Ectodermal cell (in vitro differentiated cells): ENCODE data around the gene SIRPB2.

ENCODE experiments used
- H3K27ac ChIP-seq: 2 replicates; pipeline ENCODE4 v1.7.0; 2013; ENCODE audit warnings: mild to moderate bottlenecking, low read depth, low read length; ENCODE audit not compliant: insufficient read depth, poor library complexity, severe bottlenecking
- H3K27me3 ChIP-seq: 2 replicates; pipeline ENCODE4 v1.7.0; 2013; ENCODE audit warnings: mild to moderate bottlenecking, low read length; ENCODE audit not compliant: insufficient read depth, control insufficient read depth, poor library complexity, severe bottlenecking
- H3K36me3 ChIP-seq: one replicate; pipeline ENCODE4 v1.7.0; 2013; ENCODE audit warnings: low read length; ENCODE audit not compliant: control insufficient read depth, insufficient read depth
- H3K4me1 ChIP-seq: one replicate; pipeline ENCODE4 v1.7.0; 2013; ENCODE audit warnings: low read length; ENCODE audit not compliant: control insufficient read depth, insufficient read depth
- H3K4me3 ChIP-seq: 2 replicates; pipeline ENCODE4 v1.7.0; 2013; ENCODE audit warnings: low read depth, low read length, control low read depth; ENCODE audit not compliant: insufficient read depth
- H3K9me3 ChIP-seq: 2 replicates; pipeline ENCODE4 v1.7.0; 2013; ENCODE audit warnings: mild to moderate bottlenecking, low read length, moderate library complexity; ENCODE audit not compliant: control insufficient read depth
- WGBS, 2 experiments: methylation state at CpG; one replicate each; pipeline ENCODE4 v1.1.7; 2013; ENCODE audit warnings: missing lambda C conversion rate in 2 of 2; 5-methylcytosine and 5-hydroxymethylcytosine counted together

The SIRPB2 gene

GRCh38 chr20:1462834-1463233 lies 28.4 kb downstream of the SIRPB2 start:
- Histone ChIP-seq H3K4me1 (peaks cover 8% of the 10 kb centered on the region), H3K4me3 (no peak overlapping the region), H3K9me3 (no peaks in the 10 kb centered on the region), H3K36me3 (peaks cover 6% of the 10 kb centered on the region), H3K27ac (no peak overlapping the region), H3K27me3 (no peaks in the 10 kb centered on the region)
- WGBS, 2 experiments = 92 to 96% methylated on average over 3 of the region's 3 CpGs

GRCh38 chr20:1462001-1462400 lies 29.2 kb downstream of the SIRPB2 start:
- no peak overlapping the region for H3K27ac ChIP-seq
- peaks cover 10% of the 10 kb centered on the region for H3K36me3 ChIP-seq
- WGBS, 2 experiments = 96 to 99% methylated on average over 2 to 3 of the region's 3 CpGs
- H3K4me3 ChIP-seq = no peak overlapping the region
- peaks cover 8% of the 10 kb centered on the region for H3K4me1 ChIP-seq
- H3K27me3 ChIP-seq = no peaks in the 10 kb centered on the region
- H3K9me3 ChIP-seq = no peaks in the 10 kb centered on the region

GRCh38 chr20:1460275-1460674 lies 30.9 kb downstream of the SIRPB2 start:
- peaks cover 18% of the 10 kb centered on the region for H3K36me3 ChIP-seq
- no peak overlapping the region for H3K27ac ChIP-seq
- no peaks in the 10 kb centered on the region for H3K27me3 ChIP-seq
- no peaks in the 10 kb centered on the region for H3K9me3 ChIP-seq
- WGBS, 2 experiments = 95 to 97% methylated on average over 2 of the region's 2 CpGs
- H3K4me3 ChIP-seq = no peak overlapping the region
- peaks cover 2% of the 10 kb centered on the region for H3K4me1 ChIP-seq

- H3K27me3 ChIP-seq = no peaks in the 10 kb centered on the region
- no peaks in the 10 kb centered on the region for H3K4me1 ChIP-seq
- peaks cover 26% of the 10 kb centered on the region for H3K36me3 ChIP-seq
- no peak overlapping the region for H3K4me3 ChIP-seq
- no peak overlapping the region for H3K27ac ChIP-seq
- H3K9me3 ChIP-seq = no peaks in the 10 kb centered on the region
- WGBS, 2 experiments = 95 to 100% methylated on average over 1 of the region's 2 CpGs
Observed at GRCh38 chr20:1457992-1458391, 33.2 kb downstream of the SIRPB2 start.

GRCh38 chr20:1456300-1456699 lies 34.9 kb downstream of the SIRPB2 start:
- Histone ChIP-seq H3K9me3 (no peaks in the 10 kb centered on the region), H3K27ac (no peak overlapping the region), H3K27me3 (no peaks in the 10 kb centered on the region), H3K4me1 (no peaks in the 10 kb centered on the region), H3K36me3 (peaks cover 43% of the 10 kb centered on the region), H3K4me3 (no peak overlapping the region)
- 88 to 94% methylated on average over 4 to 5 of the region's 5 CpGs for WGBS, 2 experiments

GRCh38 chr20:1450926-1451491 lies 40.2 kb downstream of the SIRPB2 start:
- Histone ChIP-seq H3K9me3 (no peaks in the 10 kb centered on the region), H3K4me1 (no peaks in the 10 kb centered on the region), H3K27me3 (no peaks in the 10 kb centered on the region), H3K4me3 (no peak overlapping the region), H3K27ac (no peak overlapping the region), H3K36me3 (peaks cover 55% of the 10 kb centered on the region)

- no peak overlapping the region for H3K27ac ChIP-seq
Observed at GRCh38 chr20:1449370-1449769, 41.9 kb downstream of the SIRPB2 start.

GRCh38 chr20:1448081-1448620 lies 43.1 kb downstream of the SIRPB2 start:
- peaks cover 71% of the 10 kb centered on the region for H3K36me3 ChIP-seq
- no peak overlapping the region for H3K27ac ChIP-seq
- WGBS, 2 experiments = 94 to 95% methylated on average over 4 of the region's 4 CpGs
- H3K4me3 ChIP-seq = no peak overlapping the region
- no peaks in the 10 kb centered on the region for H3K4me1 ChIP-seq
- no peaks in the 10 kb centered on the region for H3K27me3 ChIP-seq
- no peaks in the 10 kb centered on the region for H3K9me3 ChIP-seq

More at GRCh38 chr20:1449370-1449769, 41.9 kb downstream of the SIRPB2 start:
- Histone ChIP-seq H3K4me3 (no peak overlapping the region), H3K27me3 (no peaks in the 10 kb centered on the region), H3K4me1 (no peaks in the 10 kb centered on the region), H3K9me3 (no peaks in the 10 kb centered on the region), H3K36me3 (peaks cover 69% of the 10 kb centered on the region)
- 99% methylated on average over 6 of the region's 6 CpGs for WGBS, 2 experiments

- Histone ChIP-seq H3K4me3 (no peak overlapping the region), H3K27ac (no peak overlapping the region), H3K27me3 (no peaks in the 10 kb centered on the region), H3K9me3 (no peaks in the 10 kb centered on the region), H3K36me3 (peaks cover 60% of the 10 kb centered on the region), H3K4me1 (no peaks in the 10 kb centered on the region)
- 93 to 95% methylated on average over 1 of the region's 1 CpG for WGBS, 2 experiments
Observed at GRCh38 chr20:1446536-1446935, 44.7 kb downstream of the SIRPB2 start.

- WGBS, 2 experiments = 97 to 98% methylated on average over 3 to 5 of the region's 5 CpGs
- Histone ChIP-seq H3K27ac (no peak overlapping the region), H3K4me3 (no peak overlapping the region), H3K27me3 (no peaks in the 10 kb centered on the region), H3K9me3 (no peaks in the 10 kb centered on the region), H3K36me3 (peaks cover 36% of the 10 kb centered on the region), H3K4me1 (no peaks in the 10 kb centered on the region)
Observed at GRCh38 chr20:1443085-1443484, 48.1 kb downstream of the SIRPB2 start.
